Measurements from ENCODE around the gene MCTP2.

The MCTP2 gene

DNA sequence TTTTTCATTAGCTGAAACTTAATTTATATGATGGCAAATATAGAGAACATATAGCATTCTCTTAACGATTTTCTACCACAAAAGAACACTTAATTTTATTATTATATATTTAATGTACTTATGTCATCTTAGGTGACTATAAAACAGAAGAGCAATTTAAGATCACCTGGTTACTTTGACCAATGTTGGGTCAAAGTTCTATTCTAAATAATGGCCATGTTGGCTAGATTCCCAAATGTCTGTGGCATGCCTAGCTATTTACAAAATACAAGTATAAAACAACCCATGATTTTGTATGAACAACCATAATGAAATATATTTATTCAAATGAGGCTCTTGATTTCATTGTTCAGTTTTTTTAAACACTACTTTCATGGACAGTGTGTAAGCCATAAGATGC lies 200.9 kb downstream of the MCTP2 start:
- TF ChIP-seq, protein P1, sequence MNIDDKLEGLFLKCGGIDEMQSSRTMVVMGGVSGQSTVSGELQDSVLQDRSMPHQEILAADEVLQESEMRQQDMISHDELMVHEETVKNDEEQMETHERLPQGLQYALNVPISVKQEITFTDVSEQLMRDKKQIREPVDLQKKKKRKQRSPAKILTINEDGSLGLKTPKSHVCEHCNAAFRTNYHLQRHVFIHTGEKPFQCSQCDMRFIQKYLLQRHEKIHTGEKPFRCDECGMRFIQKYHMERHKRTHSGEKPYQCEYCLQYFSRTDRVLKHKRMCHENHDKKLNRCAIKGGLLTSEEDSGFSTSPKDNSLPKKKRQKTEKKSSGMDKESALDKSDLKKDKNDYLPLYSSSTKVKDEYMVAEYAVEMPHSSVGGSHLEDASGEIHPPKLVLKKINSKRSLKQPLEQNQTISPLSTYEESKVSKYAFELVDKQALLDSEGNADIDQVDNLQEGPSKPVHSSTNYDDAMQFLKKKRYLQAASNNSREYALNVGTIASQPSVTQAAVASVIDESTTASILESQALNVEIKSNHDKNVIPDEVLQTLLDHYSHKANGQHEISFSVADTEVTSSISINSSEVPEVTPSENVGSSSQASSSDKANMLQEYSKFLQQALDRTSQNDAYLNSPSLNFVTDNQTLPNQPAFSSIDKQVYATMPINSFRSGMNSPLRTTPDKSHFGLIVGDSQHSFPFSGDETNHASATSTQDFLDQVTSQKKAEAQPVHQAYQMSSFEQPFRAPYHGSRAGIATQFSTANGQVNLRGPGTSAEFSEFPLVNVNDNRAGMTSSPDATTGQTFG (tag by site-specific recombination; IDR thresholded peaks at IDR 0.05; ENCODE audit: borderline replicate concordance), result no peak
- TF ChIP-seq ZXDB (tag by site-specific recombination; IDR thresholded peaks at IDR 0.05), result no peak
- no peak for TF ChIP-seq ZNF785 (tag by site-specific recombination; IDR thresholded peaks at IDR 0.05)
- TF ChIP-seq ZBTB17 (tag by site-specific recombination; IDR thresholded peaks at IDR 0.05), result no peak
- TF ChIP-seq ZNF626 (tag by site-specific recombination; IDR thresholded peaks at IDR 0.05), result no peak
- TF ChIP-seq, protein P2, sequence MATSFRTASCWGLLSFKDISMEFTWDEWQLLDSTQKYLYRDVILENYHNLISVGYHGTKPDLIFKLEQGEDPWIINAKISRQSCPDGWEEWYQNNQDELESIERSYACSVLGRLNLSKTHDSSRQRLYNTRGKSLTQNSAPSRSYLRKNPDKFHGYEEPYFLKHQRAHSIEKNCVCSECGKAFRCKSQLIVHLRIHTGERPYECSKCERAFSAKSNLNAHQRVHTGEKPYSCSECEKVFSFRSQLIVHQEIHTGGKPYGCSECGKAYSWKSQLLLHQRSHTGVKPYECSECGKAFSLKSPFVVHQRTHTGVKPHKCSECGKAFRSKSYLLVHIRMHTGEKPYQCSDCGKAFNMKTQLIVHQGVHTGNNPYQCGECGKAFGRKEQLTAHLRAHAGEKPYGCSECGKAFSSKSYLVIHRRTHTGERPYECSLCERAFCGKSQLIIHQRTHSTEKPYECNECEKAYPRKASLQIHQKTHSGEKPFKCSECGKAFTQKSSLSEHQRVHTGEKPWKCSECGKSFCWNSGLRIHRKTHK (tag by site-specific recombination; IDR thresholded peaks at IDR 0.05), result no peak
- TF ChIP-seq GLIS1 (tag by site-specific recombination; IDR thresholded peaks at IDR 0.05), result no peak
- TF ChIP-seq ZFP37 (tag by site-specific recombination; IDR thresholded peaks at IDR 0.05), result no peak
- TF ChIP-seq, protein P3, sequence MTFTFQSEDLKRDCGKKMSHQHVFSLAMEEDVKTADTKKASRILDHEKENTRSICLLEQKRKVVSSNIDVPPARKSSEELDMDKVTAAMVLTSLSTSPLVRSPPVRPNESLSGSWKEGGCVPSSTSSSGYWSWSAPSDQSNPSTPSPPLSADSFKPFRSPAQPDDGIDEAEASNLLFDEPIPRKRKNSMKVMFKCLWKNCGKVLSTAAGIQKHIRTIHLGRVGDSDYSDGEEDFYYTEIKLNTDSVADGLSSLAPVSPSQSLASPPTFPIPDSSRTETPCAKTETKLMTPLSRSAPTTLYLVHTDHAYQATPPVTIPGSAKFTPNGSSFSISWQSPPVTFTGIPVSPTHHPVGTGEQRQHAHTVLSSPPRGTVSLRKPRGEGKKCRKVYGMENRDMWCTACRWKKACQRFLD (tag by site-specific recombination; IDR thresholded peaks at IDR 0.05), result no peak
- no peak for TF ChIP-seq PRDM10 (tag by site-specific recombination; IDR thresholded peaks at IDR 0.05)
- no peak for TF ChIP-seq ZNF37A (tag by site-specific recombination; IDR thresholded peaks at IDR 0.05)
- TF ChIP-seq GLI4 (tag by site-specific recombination; IDR thresholded peaks at IDR 0.05), result no peak
- TF ChIP-seq REPIN1 (tag by site-specific recombination; IDR thresholded peaks at IDR 0.05; ENCODE audit: low read depth), result no peak
- no peak overlapping the region for H3K4me3 ChIP-seq (ENCODE audit: low read depth, low read length)
- H3K9me3 ChIP-seq (ENCODE audit: control insufficient read depth, insufficient read depth, low read depth, low read length), result no peaks in the 10 kb centered on the region
- H3K36me3 ChIP-seq (ENCODE audit: control insufficient read depth in 2 of 2, insufficient read depth in 1 of 2, low read length in 2 of 2), result no peaks in the 10 kb centered on the region
- no peak overlapping the region for H3K27ac ChIP-seq (ENCODE audit: extremely low read depth, low read depth, low read length)
- ChIA-PET POLR2A (no interaction called here), CTCF (interaction anchor here (0.5 kb wide), 1 partner anchor 1147 kb away, joined by 3 read pairs; no protein-coding TSS in a partner anchor)
- no peaks in the 10 kb centered on the region for H3K4me1 ChIP-seq (ENCODE audit: control insufficient read depth, insufficient read depth, low read length)

- Histone ChIP-seq H3K4me3 (ENCODE audit: low read depth, low read length) (no peak overlapping the region), H3K4me1 (ENCODE audit: control insufficient read depth, insufficient read depth, low read length) (no peaks in the 10 kb centered on the region), H3K27ac (ENCODE audit: extremely low read depth, low read depth, low read length) (no peak overlapping the region), H3K9me3 (ENCODE audit: control insufficient read depth, insufficient read depth, low read depth, low read length) (no peaks in the 10 kb centered on the region), H3K36me3 (ENCODE audit: control insufficient read depth in 2 of 2, insufficient read depth in 1 of 2, low read length in 2 of 2) (no peaks in the 10 kb centered on the region)
- POLR2A ChIA-PET, result no interaction called here
- CTCF ChIA-PET, result interaction anchor here (0.5 kb wide), 1 partner anchor 77 kb away, joined by 3 read pairs; no protein-coding TSS in a partner anchor
- TF ChIP-seq BCL11B (tag by site-specific recombination; IDR thresholded peaks at IDR 0.05; ENCODE audit: low read depth), result no peak
- no peak for TF ChIP-seq ZBTB8A (tag by site-specific recombination; IDR thresholded peaks at IDR 0.05)
- TF ChIP-seq, protein P4, sequence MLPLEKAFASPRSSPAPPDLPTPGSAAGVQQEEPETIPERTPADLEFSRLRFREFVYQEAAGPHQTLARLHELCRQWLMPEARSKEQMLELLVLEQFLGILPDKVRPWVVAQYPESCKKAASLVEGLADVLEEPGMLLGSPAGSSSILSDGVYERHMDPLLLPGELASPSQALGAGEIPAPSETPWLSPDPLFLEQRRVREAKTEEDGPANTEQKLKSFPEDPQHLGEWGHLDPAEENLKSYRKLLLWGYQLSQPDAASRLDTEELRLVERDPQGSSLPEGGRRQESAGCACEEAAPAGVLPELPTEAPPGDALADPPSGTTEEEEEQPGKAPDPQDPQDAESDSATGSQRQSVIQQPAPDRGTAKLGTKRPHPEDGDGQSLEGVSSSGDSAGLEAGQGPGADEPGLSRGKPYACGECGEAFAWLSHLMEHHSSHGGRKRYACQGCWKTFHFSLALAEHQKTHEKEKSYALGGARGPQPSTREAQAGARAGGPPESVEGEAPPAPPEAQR (tag by site-specific recombination; IDR thresholded peaks at IDR 0.05), result no peak
- no peak for TF ChIP-seq REPIN1 (tag by site-specific recombination; IDR thresholded peaks at IDR 0.05; ENCODE audit: low read depth)
- TF ChIP-seq, protein P3 (tag by site-specific recombination; IDR thresholded peaks at IDR 0.05), result no peak
- TF ChIP-seq, protein P5, sequence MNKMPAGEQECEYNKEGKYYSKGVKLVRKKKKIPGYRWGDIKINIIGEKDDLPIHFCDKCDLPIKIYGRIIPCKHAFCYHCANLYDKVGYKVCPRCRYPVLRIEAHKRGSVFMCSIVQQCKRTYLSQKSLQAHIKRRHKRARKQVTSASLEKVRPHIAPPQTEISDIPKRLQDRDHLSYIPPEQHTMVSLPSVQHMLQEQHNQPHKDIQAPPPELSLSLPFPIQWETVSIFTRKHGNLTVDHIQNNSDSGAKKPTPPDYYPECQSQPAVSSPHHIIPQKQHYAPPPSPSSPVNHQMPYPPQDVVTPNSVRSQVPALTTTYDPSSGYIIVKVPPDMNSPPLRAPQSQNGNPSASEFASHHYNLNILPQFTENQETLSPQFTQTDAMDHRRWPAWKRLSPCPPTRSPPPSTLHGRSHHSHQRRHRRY (tag by site-specific recombination; IDR thresholded peaks at IDR 0.05), result no peak
- no peak for TF ChIP-seq ZNF248 (tag by site-specific recombination; IDR thresholded peaks at IDR 0.05)
- TF ChIP-seq ZNF792 (tag by site-specific recombination; IDR thresholded peaks at IDR 0.05), result no peak
- no peak for TF ChIP-seq EGR2 (tag by site-specific recombination; IDR thresholded peaks at IDR 0.05; ENCODE audit: low read depth)
- TF ChIP-seq ZNF664 (tag by site-specific recombination; IDR thresholded peaks at IDR 0.05), result no peak
Measured at GRCh38 chr15:94439158-94439557, 207.8 kb downstream of the MCTP2 start.
